DND-41 (cell line): Measurements from ENCODE around the gene ZNF248.

Experiments
- ATAC-seq: fragments of 200-7000 bp; cut with Tn5 transposase; 3 replicates; pipeline ENCODE4 v1.9.1; 2021; ENCODE audit warnings: low read depth; ENCODE audit not compliant: insufficient read depth
- DNase-seq: peaks from one replicate; pipeline ENCODE4 v3.0.0-alpha.2; 2020
- H2AFZ ChIP-seq: 2 replicates; pipeline ENCODE4 v1.6.0; 2012; ENCODE audit warnings: low read depth, low read length
- H3K27ac ChIP-seq: 2 replicates; pipeline ENCODE4 v1.5.1; 2012; ENCODE audit warnings: low read length, inconsistent platforms
- H3K27me3 ChIP-seq: fragments of 200-600 bp; sonication (generic); 2 replicates; pipeline ENCODE4 v1.6.0; 2012; ENCODE audit warnings: low read length, mild to moderate bottlenecking, inconsistent platforms; ENCODE audit not compliant: insufficient read depth, poor library complexity
- H3K36me3 ChIP-seq: 2 replicates; pipeline ENCODE4 v1.5.1; 2012; ENCODE audit warnings: low read length, inconsistent platforms; ENCODE audit not compliant: insufficient read depth
- H3K4me1 ChIP-seq: 2 replicates; pipeline ENCODE4 v1.5.1; 2012; ENCODE audit warnings: mild to moderate bottlenecking, low read length; ENCODE audit not compliant: insufficient read depth
- H3K4me2 ChIP-seq: 2 replicates; pipeline ENCODE4 v1.6.0; 2012; ENCODE audit warnings: mild to moderate bottlenecking, moderate library complexity, low read length, inconsistent platforms; ENCODE audit not compliant: insufficient read depth
- H3K4me3 ChIP-seq, 2 experiments: fragments of 200-600 bp in 1 of 2; shearing (Covaris generic) in 1 of 2; 2 replicates each; pipeline ENCODE4 v1.5.1; 2012 to 2016; ENCODE audit warnings: inconsistent platforms in 2 of 2, low read length in 2 of 2, mild to moderate bottlenecking in 2 of 2, low read depth in 1 of 2, moderate library complexity in 1 of 2
- H3K79me2 ChIP-seq: 2 replicates; pipeline ENCODE4 v1.6.0; 2012; ENCODE audit warnings: low read length, inconsistent platforms; ENCODE audit not compliant: insufficient read depth
- H3K9ac ChIP-seq: 2 replicates; pipeline ENCODE4 v1.6.0; 2012; ENCODE audit warnings: low read depth, mild to moderate bottlenecking, inconsistent platforms, low read length, moderate library complexity
- H3K9me3 ChIP-seq: 2 replicates; pipeline ENCODE4 v1.5.1; 2012; ENCODE audit warnings: low read length, moderate library complexity, mild to moderate bottlenecking, inconsistent platforms; ENCODE audit not compliant: insufficient read depth, severe bottlenecking
- H4K20me1 ChIP-seq: 2 replicates; pipeline ENCODE4 v1.6.0; 2012; ENCODE audit warnings: low read length; ENCODE audit not compliant: insufficient read depth
- CTCF ChIP-seq: IDR thresholded peaks from 2 replicates; pipeline ENCODE4 v1.5.1; 2012; ENCODE audit warnings: borderline replicate concordance, low read length, moderate library complexity, mild to moderate bottlenecking; ENCODE audit not compliant: poor library complexity, severe bottlenecking; ENCODE audit errors: extremely low read depth
- EZH2 ChIP-seq: IDR thresholded peaks from 3 replicates; pipeline ENCODE4 v1.6.1; 2012; ENCODE audit warnings: borderline replicate concordance, low read depth, mild to moderate bottlenecking, moderate library complexity, low read length, inconsistent platforms; ENCODE audit not compliant: severe bottlenecking

Gene ZNF248

DNA sequence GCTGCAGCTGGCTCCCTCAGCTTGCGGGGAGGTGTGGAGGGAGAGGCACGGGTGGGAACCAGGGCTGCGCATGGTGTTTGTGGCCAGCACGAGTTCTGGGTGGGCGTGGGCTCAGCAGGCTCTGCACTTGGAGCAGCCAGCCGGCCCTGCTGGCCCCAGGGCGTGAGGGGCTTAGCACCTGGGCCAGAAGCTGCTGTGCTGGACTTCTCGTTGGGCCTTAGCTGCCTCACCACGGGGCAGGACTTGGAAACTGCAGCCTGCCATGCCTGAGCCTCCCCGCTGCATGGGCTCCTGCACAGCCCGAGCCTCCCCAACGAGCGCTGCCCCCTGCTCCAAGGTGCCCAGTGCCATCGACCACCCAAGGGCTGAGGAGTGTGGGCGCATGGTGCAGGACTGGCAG lies 120.1 kb downstream of the ZNF248 start:
- DNase-seq = no peak
- H3K79me2 ChIP-seq = no peaks in the 10 kb centered on the region
- no peaks in the 10 kb centered on the region for H3K4me1 ChIP-seq
- H3K9ac ChIP-seq = no peak overlapping the region
- no peak overlapping the region for H3K4me2 ChIP-seq
- H2AFZ ChIP-seq = no peak overlapping the region
- H3K27ac ChIP-seq = no peak overlapping the region
- TF ChIP-seq EZH2 = no peak
- TF ChIP-seq CTCF = no peak
- H3K9me3 ChIP-seq = no peaks in the 10 kb centered on the region
- ATAC-seq = no peak
- no peaks in the 10 kb centered on the region for H3K36me3 ChIP-seq
- no peaks in the 10 kb centered on the region for H3K27me3 ChIP-seq
- no peaks in the 10 kb centered on the region for H4K20me1 ChIP-seq
- no peak overlapping the region for H3K4me3 ChIP-seq

DNA sequence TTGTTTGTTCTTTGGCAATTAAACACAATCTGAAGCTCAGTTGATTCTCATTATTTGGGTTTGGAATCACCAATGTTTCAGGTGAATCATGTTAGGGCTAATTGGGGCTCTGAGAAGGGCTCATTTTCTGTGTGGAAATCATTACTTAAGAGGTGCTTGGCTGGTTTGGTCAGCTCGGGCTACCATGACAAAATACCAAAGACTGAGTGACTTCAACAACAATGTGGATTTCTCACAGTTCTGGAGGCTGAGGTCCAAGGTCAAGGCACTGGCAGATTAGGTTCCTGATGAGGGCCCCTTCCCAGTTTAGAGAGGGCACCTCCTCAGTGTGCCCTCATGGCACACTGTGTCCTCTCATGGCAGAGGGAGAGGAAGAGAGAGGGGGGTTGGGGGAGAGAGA lies 121.3 kb downstream of the ZNF248 start:
- no peak overlapping the region for H3K4me2 ChIP-seq
- no peak overlapping the region for H2AFZ ChIP-seq
- ATAC-seq (no peak), DNase-seq (no peak)
- no peak overlapping the region for H3K4me3 ChIP-seq
- no peaks in the 10 kb centered on the region for H3K27me3 ChIP-seq
- no peak overlapping the region for H3K27ac ChIP-seq
- no peaks in the 10 kb centered on the region for H3K9me3 ChIP-seq
- TF ChIP-seq CTCF (no peak), EZH2 (no peak)
- no peaks in the 10 kb centered on the region for H4K20me1 ChIP-seq
- H3K36me3 ChIP-seq = no peaks in the 10 kb centered on the region
- no peaks in the 10 kb centered on the region for H3K4me1 ChIP-seq
- H3K9ac ChIP-seq = no peak overlapping the region
- H3K79me2 ChIP-seq = no peaks in the 10 kb centered on the region

GRCh38 chr10:37734971-37735370 lies 122.4 kb downstream of the ZNF248 start:
- Histone ChIP-seq H3K4me3 (no peak overlapping the region), H3K9me3 (no peaks in the 10 kb centered on the region), H3K4me2 (no peak overlapping the region), H3K79me2 (no peaks in the 10 kb centered on the region), H3K27me3 (no peaks in the 10 kb centered on the region), H2AFZ (no peak overlapping the region), H3K27ac (no peak overlapping the region), H3K36me3 (no peaks in the 10 kb centered on the region), H3K9ac (no peak overlapping the region), H4K20me1 (no peaks in the 10 kb centered on the region), H3K4me1 (no peaks in the 10 kb centered on the region)
- TF ChIP-seq CTCF = no peak
- no peak for TF ChIP-seq EZH2
- DNase-seq (no peak), ATAC-seq (no peak)
